Kidney capillary endothelial cell (primary cell): Measurements from ENCODE around the gene SIRT6.
"Not testable (repeated sequence)": the region's sequence is repeated elsewhere in the genome, so short reads cannot be mapped to it uniquely, and the experiment has no call there.

Source experiments
- DNase-seq: peaks from one replicate; pipeline ENCODE4 v3.0.0-alpha.2; 2018; ENCODE audit warnings: low spot score

Gene SIRT6

GRCh38 chr19:4130744-4131438 lies 51.5 kb downstream of the SIRT6 start:
- no peak for DNase-seq

GRCh38 chr19:4129050-4129449 lies 53.3 kb downstream of the SIRT6 start:
- not testable (repeated sequence) for DNase-seq

GRCh38 chr19:4127322-4127721 lies 55.0 kb downstream of the SIRT6 start:
- not testable (repeated sequence) for DNase-seq

- no peak for DNase-seq
Measured at GRCh38 chr19:4124638-4125037, 57.7 kb downstream of the SIRT6 start.
